Trophoblast cell (in vitro differentiated cells and primary cell): ENCODE data around the gene GSE1.

Experiments
- DNase-seq, 2 donors: peaks; one replicate each; pipeline ENCODE4 v3.0.0-alpha.2; 2016
- H2AFZ ChIP-seq: 2 replicates; pipeline ENCODE4 v1.6.1; 2013; ENCODE audit warnings: low read length, moderate library complexity, mild to moderate bottlenecking; ENCODE audit not compliant: insufficient read depth, poor library complexity
- H2AK5ac ChIP-seq: 2 replicates; pipeline ENCODE4 v1.6.1; 2013; ENCODE audit warnings: mild to moderate bottlenecking, low read length
- H2BK120ac ChIP-seq: 2 replicates; pipeline ENCODE4 v1.6.1; 2013; ENCODE audit warnings: low read length, mild to moderate bottlenecking, moderate library complexity; ENCODE audit not compliant: insufficient read depth, poor library complexity
- H2BK12ac ChIP-seq: 2 replicates; pipeline ENCODE4 v1.6.1; 2013; ENCODE audit warnings: mild to moderate bottlenecking, low read length, moderate library complexity
- H2BK5ac ChIP-seq: 2 replicates; pipeline ENCODE4 v1.6.1; 2013; ENCODE audit warnings: low read length, low read depth, moderate library complexity, mild to moderate bottlenecking; ENCODE audit not compliant: poor library complexity
- H3K14ac ChIP-seq: 2 replicates; pipeline ENCODE4 v1.6.1; 2013; ENCODE audit warnings: mild to moderate bottlenecking, low read length
- H3K18ac ChIP-seq: 2 replicates; pipeline ENCODE4 v1.6.1; 2013; ENCODE audit warnings: mild to moderate bottlenecking, low read length
- H3K23ac ChIP-seq: 2 replicates; pipeline ENCODE4 v1.6.1; 2013; ENCODE audit warnings: low read length
- H3K27ac ChIP-seq: 2 replicates; pipeline ENCODE4 v1.5.1; 2013; ENCODE audit warnings: low read depth, mild to moderate bottlenecking, inconsistent platforms, low read length, moderate library complexity
- H3K27me3 ChIP-seq: 2 replicates; pipeline ENCODE4 v1.6.1; 2013; ENCODE audit warnings: inconsistent platforms, mild to moderate bottlenecking, low read length, moderate library complexity; ENCODE audit not compliant: insufficient read depth
- H3K36me3 ChIP-seq, 2 experiments: 1 replicate in 1 of 2; 2 replicates in 1 of 2; pipeline ENCODE4 v1.6.1; 2013; ENCODE audit warnings: low read length in 2 of 2, mild to moderate bottlenecking in 2 of 2, moderate library complexity in 1 of 2; ENCODE audit not compliant: insufficient read depth in 2 of 2, control insufficient read depth in 1 of 2
- H3K4ac ChIP-seq: 2 replicates; pipeline ENCODE4 v1.6.1; 2013; ENCODE audit warnings: low read depth, mild to moderate bottlenecking, low read length, moderate library complexity
- H3K4me1 ChIP-seq, 2 experiments: 1 replicate in 1 of 2; 2 replicates in 1 of 2; pipeline ENCODE4 v1.6.1; 2013; ENCODE audit warnings: low read length in 2 of 2, mild to moderate bottlenecking in 2 of 2, moderate library complexity in 1 of 2; ENCODE audit not compliant: insufficient read depth in 2 of 2, control insufficient read depth in 1 of 2
- H3K4me2 ChIP-seq: 2 replicates; pipeline ENCODE4 v1.6.1; 2013; ENCODE audit warnings: inconsistent platforms, mild to moderate bottlenecking, low read length, moderate library complexity
- H3K4me3 ChIP-seq: 2 replicates; pipeline ENCODE4 v1.5.1; 2013; ENCODE audit warnings: mild to moderate bottlenecking, low read depth, low read length, inconsistent platforms
- H3K79me1 ChIP-seq: one replicate; pipeline ENCODE4 v1.6.1; 2013; ENCODE audit warnings: low read length
- H3K79me2 ChIP-seq: 2 replicates; pipeline ENCODE4 v1.6.1; 2013; ENCODE audit warnings: low read length, mild to moderate bottlenecking; ENCODE audit not compliant: control insufficient read depth, insufficient read depth, poor library complexity
- H3K9ac ChIP-seq: 2 replicates; pipeline ENCODE4 v1.6.1; 2013; ENCODE audit warnings: mild to moderate bottlenecking, low read length
- H3K9me3 ChIP-seq: 2 replicates; pipeline ENCODE4 v1.6.1; 2013; ENCODE audit warnings: low read depth, mild to moderate bottlenecking, control low read depth, inconsistent platforms, low read length; ENCODE audit not compliant: insufficient read depth
- H4K12ac ChIP-seq: 2 replicates; pipeline ENCODE4 v1.6.1; 2013; ENCODE audit warnings: low read depth, mild to moderate bottlenecking, low read length, moderate library complexity
- H4K8ac ChIP-seq: 2 replicates; pipeline ENCODE4 v1.6.1; 2013; ENCODE audit warnings: low read depth, mild to moderate bottlenecking, low read length, moderate library complexity
- H4K91ac ChIP-seq: one replicate; pipeline ENCODE4 v1.6.1; 2013; ENCODE audit warnings: low read depth, mild to moderate bottlenecking, low read length, moderate library complexity
- WGBS: extraction: QIAGEN DNeasy Blood & Tissue Kit; methylation state at CpG from one replicate; pipeline ENCODE4 v1.1.7; 2013; ENCODE audit warnings: missing lambda C conversion rate; ENCODE audit not compliant: insufficient read length, insufficient coverage; ENCODE audit errors: extremely low coverage; 5-methylcytosine and 5-hydroxymethylcytosine counted together

The GSE1 gene

DNA sequence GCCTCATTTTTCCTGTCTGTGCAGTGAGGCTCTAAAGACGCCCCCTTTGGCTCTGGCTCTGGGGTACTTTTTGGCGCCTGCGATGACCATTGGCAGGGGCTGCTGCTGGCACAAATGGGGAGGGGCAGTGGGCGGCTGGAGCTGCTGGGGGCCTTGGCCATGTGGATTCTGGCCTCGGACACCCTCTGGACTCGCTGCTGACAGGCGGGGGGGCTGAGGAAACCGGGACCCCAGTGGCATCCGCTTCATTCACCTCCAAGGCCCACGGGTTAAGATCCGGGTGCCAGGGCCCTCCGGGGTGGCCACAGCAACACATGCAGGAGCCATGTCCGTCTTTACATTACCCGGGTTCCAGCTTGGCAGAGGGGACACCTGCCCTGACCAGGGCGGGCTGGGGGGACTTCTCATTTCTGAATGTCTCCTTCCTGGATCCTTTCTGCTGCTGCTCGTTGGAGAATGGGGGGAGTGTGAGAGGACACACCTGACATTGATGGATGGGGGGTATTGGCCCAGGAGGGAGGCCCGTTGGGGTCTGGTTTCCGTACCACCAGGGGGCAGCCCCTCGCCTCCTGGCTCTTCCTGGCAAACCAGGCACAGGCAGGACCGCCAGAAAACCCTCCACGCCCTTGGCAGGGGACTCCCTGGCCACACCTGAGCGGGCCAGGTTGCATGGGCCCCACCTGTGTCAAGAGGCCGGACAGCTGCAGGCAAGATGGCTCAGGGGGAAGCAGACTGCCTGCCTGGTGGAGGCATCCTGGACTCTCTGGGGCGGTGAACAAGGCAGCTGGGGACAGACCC is 21.8 kb downstream of the GSE1 start:
- Histone ChIP-seq H3K4me1 (peaks cover 0 to 2% of the 10 kb centered on the region in 2 experiments), H3K4ac (peak overlapping the region; percentile 22), H3K79me2 (peaks cover 8% of the 10 kb centered on the region), H2AFZ (no peak overlapping the region), H3K9me3 (peaks cover 1% of the 10 kb centered on the region), H4K91ac (no peak overlapping the region), H3K79me1 (no peaks in the 10 kb centered on the region), H3K27ac (no peak overlapping the region), H3K36me3 (peaks cover 22 to 31% of the 10 kb centered on the region in 2 experiments), H2BK12ac (no peak overlapping the region), H2BK5ac (no peak overlapping the region), H3K14ac (no peak overlapping the region), H3K9ac (no peak overlapping the region), H2BK120ac (no peak overlapping the region), H3K23ac (no peak overlapping the region), H3K18ac (no peak overlapping the region), H4K8ac (no peak overlapping the region), H2AK5ac (no peak overlapping the region), H3K4me2 (no peak overlapping the region), H3K4me3 (no peak overlapping the region), H3K27me3 (no peaks in the 10 kb centered on the region), H4K12ac (no peak overlapping the region)
- DNase-seq, result no peak
- no CpG with 5 or more reads among the region's 24 CpGs for WGBS

DNA sequence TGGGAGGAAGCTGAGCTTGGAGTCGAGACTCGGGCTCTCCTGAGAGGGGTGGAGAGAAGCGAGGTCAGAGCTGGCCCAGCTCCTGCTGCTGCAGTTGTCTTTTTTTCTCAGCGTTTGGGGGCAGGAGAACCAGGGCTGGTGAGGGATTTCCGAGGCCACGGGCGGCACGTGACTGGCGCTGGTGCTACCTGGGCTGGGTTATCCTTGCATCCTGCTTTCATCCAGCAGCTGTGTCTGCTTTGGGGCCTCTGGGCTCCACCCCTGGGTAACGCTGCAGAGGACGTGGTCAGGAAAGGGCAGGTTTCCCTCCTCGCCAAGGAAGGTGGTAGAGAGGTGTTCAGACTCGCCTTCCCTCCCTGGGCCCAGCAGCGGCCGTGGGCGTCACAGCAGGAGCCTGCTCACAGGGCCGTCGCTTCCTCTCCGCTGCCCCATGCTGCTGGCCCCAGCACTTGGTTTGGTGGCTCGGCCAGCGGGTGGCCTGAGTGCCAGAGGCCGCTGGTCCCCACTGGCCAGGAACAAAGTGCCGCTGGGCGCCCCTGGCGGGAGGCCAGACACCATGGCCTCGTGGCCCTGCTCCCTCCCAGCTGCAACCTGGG is 22.5 kb downstream of the GSE1 start:
- H3K23ac ChIP-seq, result no peak overlapping the region
- H3K27me3 ChIP-seq, result no peaks in the 10 kb centered on the region
- H2AFZ ChIP-seq, result no peak overlapping the region
- peaks cover 24 to 33% of the 10 kb centered on the region in 2 experiments for H3K36me3 ChIP-seq
- peak overlapping the region; percentile 22 for H3K4ac ChIP-seq
- H3K9me3 ChIP-seq, result peaks cover under 1% of the 10 kb centered on the region
- H3K79me1 ChIP-seq, result no peaks in the 10 kb centered on the region
- H4K12ac ChIP-seq, result no peak overlapping the region
- no peak overlapping the region for H2AK5ac ChIP-seq
- H4K91ac ChIP-seq, result no peak overlapping the region
- H3K9ac ChIP-seq, result no peak overlapping the region
- no peak overlapping the region for H2BK120ac ChIP-seq
- H3K27ac ChIP-seq, result no peak overlapping the region
- no peak overlapping the region for H2BK12ac ChIP-seq
- H3K4me2 ChIP-seq, result no peak overlapping the region
- no peak overlapping the region for H3K14ac ChIP-seq
- peaks cover 0 to 2% of the 10 kb centered on the region in 2 experiments for H3K4me1 ChIP-seq
- WGBS, result no CpG with 5 or more reads among the region's 26 CpGs
- no peak overlapping the region for H4K8ac ChIP-seq
- H2BK5ac ChIP-seq, result no peak overlapping the region
- H3K79me2 ChIP-seq, result peaks cover 6% of the 10 kb centered on the region
- peak in 1 of 2 donors; percentile 35 for DNase-seq
- H3K18ac ChIP-seq, result no peak overlapping the region
- H3K4me3 ChIP-seq, result no peak overlapping the region

DNA sequence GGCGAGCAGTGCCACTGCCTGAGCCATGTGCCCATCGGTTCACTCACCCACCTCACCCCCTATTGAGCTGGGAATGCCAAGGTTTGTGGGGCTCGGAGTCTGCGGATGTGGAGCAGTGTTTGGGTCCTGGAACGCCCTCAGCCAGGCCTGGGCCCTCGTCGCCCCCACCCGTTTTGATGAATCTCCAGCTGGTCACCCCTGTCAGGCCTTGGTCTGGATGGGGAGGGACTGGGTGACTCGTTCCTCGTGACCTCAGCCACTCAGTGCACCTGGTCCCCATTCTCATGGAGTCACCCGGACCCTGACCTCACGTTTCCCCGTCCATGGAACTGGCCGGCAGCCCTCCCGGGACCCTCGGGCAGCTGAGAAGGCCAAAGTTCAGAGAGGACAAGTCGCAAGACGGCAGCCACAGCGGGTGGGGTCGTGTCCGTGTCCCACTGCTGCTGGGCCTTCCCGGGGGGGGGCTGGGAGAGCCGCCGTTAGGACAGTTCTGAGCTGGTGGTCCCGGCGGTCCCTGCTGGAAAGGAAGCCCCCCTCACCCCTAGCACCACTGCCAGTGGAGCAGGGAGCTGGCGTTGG is 23.2 kb downstream of the GSE1 start:
- Histone ChIP-seq H2BK12ac (no peak overlapping the region), H3K9ac (no peak overlapping the region), H3K4ac (peak overlapping the region; percentile 53), H4K91ac (no peak overlapping the region), H2AK5ac (no peak overlapping the region), H3K27ac (no peak overlapping the region), H3K23ac (no peak overlapping the region), H3K4me1 (peaks cover 0 to 2% of the 10 kb centered on the region in 2 experiments), H4K8ac (no peak overlapping the region), H4K12ac (no peak overlapping the region), H3K79me1 (no peaks in the 10 kb centered on the region), H3K36me3 (peaks cover 24 to 36% of the 10 kb centered on the region in 2 experiments), H3K4me3 (no peak overlapping the region), H3K27me3 (no peaks in the 10 kb centered on the region), H3K18ac (no peak overlapping the region), H2BK120ac (no peak overlapping the region), H3K14ac (no peak overlapping the region), H2AFZ (no peak overlapping the region), H3K4me2 (no peak overlapping the region), H3K9me3 (no peaks in the 10 kb centered on the region), H3K79me2 (peaks cover 6% of the 10 kb centered on the region), H2BK5ac (no peak overlapping the region)
- no CpG with 5 or more reads among the region's 27 CpGs for WGBS
- DNase-seq, result no peak

DNA sequence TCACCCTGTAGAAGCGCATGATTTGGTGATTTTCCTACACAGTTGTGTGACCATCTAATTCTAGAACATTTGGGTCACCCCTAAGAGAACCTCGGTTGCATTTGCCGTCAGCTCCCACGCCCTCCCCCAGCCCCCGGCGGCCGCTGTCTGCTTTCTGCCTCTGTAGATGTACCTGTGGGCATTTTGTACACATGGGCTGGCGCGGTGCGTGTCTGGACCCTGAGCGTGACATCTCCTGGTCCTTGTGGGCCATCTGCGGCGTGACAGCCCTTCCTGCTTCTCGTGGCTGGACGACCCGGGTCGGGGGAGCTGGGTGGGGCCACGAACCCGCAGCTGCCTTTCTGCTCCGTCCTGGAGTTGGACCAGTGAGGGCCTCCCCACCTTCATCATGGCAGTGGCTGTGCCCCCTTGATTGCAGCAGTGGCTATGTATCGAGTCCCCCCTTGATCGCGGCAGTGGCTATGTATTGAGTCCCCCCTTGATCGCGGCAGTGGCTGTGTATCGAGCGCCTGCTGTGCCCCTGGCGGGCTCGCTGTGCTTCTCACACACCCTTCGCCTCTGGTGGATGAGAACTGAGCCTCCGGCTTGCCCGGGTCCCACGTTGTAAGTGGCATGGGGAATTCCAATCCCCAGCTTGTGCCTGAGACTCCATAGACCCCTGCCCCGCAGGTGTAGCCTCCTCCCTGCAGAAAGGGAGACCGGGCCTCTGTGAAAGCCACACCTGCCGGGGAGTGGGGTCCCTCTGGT is 24.1 kb downstream of the GSE1 start:
- H4K91ac ChIP-seq, result no peak overlapping the region
- H3K14ac ChIP-seq, result no peak overlapping the region
- no CpG with 5 or more reads among the region's 36 CpGs for WGBS
- no peak overlapping the region for H2AFZ ChIP-seq
- H3K79me1 ChIP-seq, result no peaks in the 10 kb centered on the region
- no peak overlapping the region for H3K23ac ChIP-seq
- no peak for DNase-seq
- H4K12ac ChIP-seq, result no peak overlapping the region
- peaks cover 6% of the 10 kb centered on the region for H3K79me2 ChIP-seq
- H2BK120ac ChIP-seq, result no peak overlapping the region
- no peak overlapping the region for H3K4me3 ChIP-seq
- H3K4me2 ChIP-seq, result no peak overlapping the region
- peaks cover 0 to 2% of the 10 kb centered on the region in 2 experiments for H3K4me1 ChIP-seq
- H3K9ac ChIP-seq, result no peak overlapping the region
- H2AK5ac ChIP-seq, result no peak overlapping the region
- H3K36me3 ChIP-seq, result peaks cover 24 to 42% of the 10 kb centered on the region in 2 experiments
- H2BK5ac ChIP-seq, result no peak overlapping the region
- peak overlapping the region; percentile 38 for H3K4ac ChIP-seq
- H4K8ac ChIP-seq, result no peak overlapping the region
- no peak overlapping the region for H3K18ac ChIP-seq
- no peak overlapping the region for H3K27ac ChIP-seq
- H2BK12ac ChIP-seq, result no peak overlapping the region
- H3K27me3 ChIP-seq, result no peaks in the 10 kb centered on the region
- H3K9me3 ChIP-seq, result no peaks in the 10 kb centered on the region
